AG10803 (cell line): ENCODE measurements around the gene SFXN5.

Source experiments
- DNase-seq: peaks from one replicate; pipeline ENCODE4 v3.0.0; 2010; ENCODE audit warnings: low read depth
- H3K4me3 ChIP-seq: 2 replicates; pipeline ENCODE4 v1.5.1; 2011; ENCODE audit warnings: mild to moderate bottlenecking, low read length, control low read depth
- TF ChIP-seq, protein P1 (sequence below): conservative IDR thresholded peaks from 2 replicates; pipeline ENCODE4 v1.5.1; 2011; ENCODE audit warnings: mild to moderate bottlenecking, low read length, control low read depth, inconsistent platforms

Gene SFXN5

DNA sequence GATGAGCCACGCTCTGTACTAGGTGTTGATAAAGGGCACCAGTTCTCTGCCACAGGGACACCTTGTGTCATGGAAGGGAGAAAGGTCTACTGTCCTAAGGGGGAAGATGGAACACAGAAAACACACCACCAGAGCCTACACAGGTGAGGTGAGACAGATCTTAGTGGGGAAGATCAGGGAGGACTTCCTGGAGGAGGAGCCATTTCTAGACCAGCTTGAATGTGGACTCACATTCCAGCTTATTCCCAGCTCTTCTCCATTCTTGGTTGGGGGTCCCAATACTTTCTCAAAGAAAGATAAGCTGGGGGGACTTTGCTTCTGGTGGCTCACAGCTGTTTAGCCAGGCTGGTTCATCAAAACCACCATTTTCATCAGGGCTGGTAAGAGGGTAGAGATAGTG lies 118.0 kb downstream of the SFXN5 start:
- H3K4me3 ChIP-seq, result no peak overlapping the region
- no peak for DNase-seq
- TF ChIP-seq, protein P1, sequence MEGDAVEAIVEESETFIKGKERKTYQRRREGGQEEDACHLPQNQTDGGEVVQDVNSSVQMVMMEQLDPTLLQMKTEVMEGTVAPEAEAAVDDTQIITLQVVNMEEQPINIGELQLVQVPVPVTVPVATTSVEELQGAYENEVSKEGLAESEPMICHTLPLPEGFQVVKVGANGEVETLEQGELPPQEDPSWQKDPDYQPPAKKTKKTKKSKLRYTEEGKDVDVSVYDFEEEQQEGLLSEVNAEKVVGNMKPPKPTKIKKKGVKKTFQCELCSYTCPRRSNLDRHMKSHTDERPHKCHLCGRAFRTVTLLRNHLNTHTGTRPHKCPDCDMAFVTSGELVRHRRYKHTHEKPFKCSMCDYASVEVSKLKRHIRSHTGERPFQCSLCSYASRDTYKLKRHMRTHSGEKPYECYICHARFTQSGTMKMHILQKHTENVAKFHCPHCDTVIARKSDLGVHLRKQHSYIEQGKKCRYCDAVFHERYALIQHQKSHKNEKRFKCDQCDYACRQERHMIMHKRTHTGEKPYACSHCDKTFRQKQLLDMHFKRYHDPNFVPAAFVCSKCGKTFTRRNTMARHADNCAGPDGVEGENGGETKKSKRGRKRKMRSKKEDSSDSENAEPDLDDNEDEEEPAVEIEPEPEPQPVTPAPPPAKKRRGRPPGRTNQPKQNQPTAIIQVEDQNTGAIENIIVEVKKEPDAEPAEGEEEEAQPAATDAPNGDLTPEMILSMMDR, result no peak

DNA sequence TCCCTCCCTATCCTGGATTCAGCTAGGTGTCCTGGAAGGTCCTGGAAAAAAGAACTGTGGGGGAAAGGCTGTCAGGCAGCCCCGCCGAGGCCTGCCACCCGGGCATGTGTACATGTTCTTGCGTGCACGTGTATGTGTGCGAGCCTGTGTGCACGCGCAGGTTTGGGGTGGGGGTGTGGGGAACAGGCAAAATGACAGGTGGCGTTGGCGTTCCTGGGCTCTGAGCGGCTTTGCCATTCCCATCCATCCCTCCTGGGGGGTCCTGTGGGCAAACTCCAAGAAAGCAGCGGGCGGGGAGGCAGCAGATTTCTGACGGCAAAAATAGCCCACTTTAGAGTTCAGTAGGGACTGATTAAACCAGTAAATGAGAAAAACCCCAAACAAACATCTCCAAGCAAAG lies 118.6 kb downstream of the SFXN5 start:
- DNase-seq, result no peak
- no peak overlapping the region for H3K4me3 ChIP-seq
- TF ChIP-seq, protein P1, result no peak

- TF ChIP-seq, protein P1, result no peak
- H3K4me3 ChIP-seq, result no peak overlapping the region
- no peak for DNase-seq
Measured at GRCh38 chr2:72952110-72952823, 119.2 kb downstream of the SFXN5 start.

DNA sequence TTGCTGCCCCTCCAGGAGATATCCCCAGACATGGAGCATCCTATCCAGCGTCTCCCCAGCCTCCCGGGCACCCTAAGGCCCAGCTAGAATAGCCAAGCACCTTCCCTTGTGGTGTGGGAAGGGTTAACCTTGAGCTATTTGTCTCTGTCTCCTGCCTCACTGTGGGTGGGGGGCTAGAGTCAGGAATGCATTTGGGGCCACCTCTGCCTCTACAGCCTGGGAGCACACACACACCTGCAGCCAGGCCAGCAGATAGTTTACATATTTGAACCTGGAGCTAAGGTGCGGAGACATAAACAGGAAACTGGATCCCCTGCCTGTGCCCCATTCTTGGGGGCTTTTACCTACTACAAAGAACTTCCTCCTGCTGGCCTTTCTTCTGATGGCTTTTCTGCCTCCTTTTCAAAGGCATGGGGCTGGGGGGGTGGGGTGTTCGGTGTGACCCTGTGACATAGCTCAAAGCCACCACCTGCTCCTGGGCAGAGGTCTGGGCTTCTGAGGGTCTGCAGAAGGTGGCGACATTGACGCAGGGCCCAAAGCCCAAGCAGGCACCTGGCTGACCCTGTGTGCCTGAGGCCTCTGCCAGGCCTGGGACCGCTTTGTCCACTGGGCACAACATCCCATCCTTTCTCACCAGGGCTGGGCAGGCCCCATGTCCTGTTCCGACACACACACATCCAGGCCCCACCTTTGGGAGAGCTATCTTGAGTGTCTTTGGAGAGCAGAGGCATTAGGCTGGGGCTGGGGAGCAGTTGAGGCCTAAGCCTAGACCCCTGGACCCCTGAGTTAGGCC lies 120.0 kb downstream of the SFXN5 start:
- DNase-seq, result no peak
- no peak overlapping the region for H3K4me3 ChIP-seq
- TF ChIP-seq, protein P1, result no peak

- H3K4me3 ChIP-seq, result no peak overlapping the region
- TF ChIP-seq, protein P1, result no peak
- no peak for DNase-seq
Measured at GRCh38 chr2:72950558-72951255, 120.8 kb downstream of the SFXN5 start.

DNA sequence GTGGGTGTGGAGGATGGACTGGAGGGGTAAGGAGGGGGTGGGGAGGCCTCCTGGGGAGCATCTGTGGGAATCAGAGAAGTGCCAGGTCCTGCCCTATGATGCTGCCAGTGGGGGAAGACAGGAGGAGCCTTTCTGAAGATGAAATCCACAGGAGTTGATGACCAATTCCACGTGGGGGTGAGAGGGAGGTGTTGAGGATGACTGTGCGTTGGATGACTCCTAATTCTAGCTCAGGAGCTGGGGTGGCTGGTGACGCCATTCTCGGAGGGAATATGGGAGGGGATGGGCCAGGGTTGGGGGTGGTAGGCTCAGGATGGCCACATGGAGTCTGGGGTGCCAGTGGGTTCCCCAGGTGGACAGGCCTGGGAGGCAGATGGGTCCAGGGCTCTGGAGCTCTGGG lies 121.9 kb downstream of the SFXN5 start:
- TF ChIP-seq, protein P1, result no peak
- H3K4me3 ChIP-seq, result no peak overlapping the region
- no peak for DNase-seq
